Measurements from ENCODE around the gene RCSD1.
"Not testable (repeated sequence)": the region's sequence is repeated elsewhere in the genome, so short reads cannot be mapped to it uniquely, and the experiment has no call there.

The RCSD1 gene

GRCh38 chr1:167737169-167737568, 107.1 kb downstream of the RCSD1 start:
- no peak overlapping the region for H3K4me3 ChIP-seq (ENCODE audit: low read length)
- no peaks in the 10 kb centered on the region for H4K20me1 ChIP-seq (ENCODE audit: control insufficient read depth, insufficient read depth, low read depth, low read length)
- no peaks in the 10 kb centered on the region for H3K9me2 ChIP-seq (replicated peaks; ENCODE audit: control insufficient read depth, low read length)
- no peaks in the 10 kb centered on the region for H3K9me3 ChIP-seq (ENCODE audit: control insufficient read depth, insufficient read depth, low read length)
- no peak overlapping the region for H3K27ac ChIP-seq (ENCODE audit: low read depth, low read length)
- H3K4me1 ChIP-seq (ENCODE audit: control insufficient read depth, low read length) = no peaks in the 10 kb centered on the region
- TF ChIP-seq EZH2phosphoT487 (IDR thresholded peaks at IDR 0.05; ENCODE audit: borderline replicate concordance, low read length) (no peak), CTCF (IDR thresholded peaks at IDR 0.05; ENCODE audit: low read depth, low read length, poor library complexity, severe bottlenecking) (no peak)
- peaks cover 72% of the 10 kb centered on the region for H3K79me2 ChIP-seq (ENCODE audit: control insufficient read depth, low read length)
- H3F3A ChIP-seq (ENCODE audit: control insufficient read depth, insufficient read depth) = no peaks in the 10 kb centered on the region
- H3K27me3 ChIP-seq (ENCODE audit: control insufficient read depth, low read length) = no peaks in the 10 kb centered on the region
- no peaks in the 10 kb centered on the region; the same call in none of the 2 replicates for H3K36me3 ChIP-seq (ENCODE audit: control insufficient read depth, low read length)
- H3K4me2 ChIP-seq (ENCODE audit: low read length) = no peak overlapping the region

GRCh38 chr1:167738158-167738557, 108.1 kb downstream of the RCSD1 start:
- Histone ChIP-seq H3K4me1 (ENCODE audit: control insufficient read depth, low read length) (no peaks in the 10 kb centered on the region), H3F3A (ENCODE audit: control insufficient read depth, insufficient read depth) (no peaks in the 10 kb centered on the region), H3K4me2 (ENCODE audit: low read length) (no peak overlapping the region), H3K36me3 (ENCODE audit: control insufficient read depth, low read length) (no peaks in the 10 kb centered on the region; the same call in none of the 2 replicates), H3K9me2 (replicated peaks; ENCODE audit: control insufficient read depth, low read length) (no peaks in the 10 kb centered on the region), H3K9me3 (ENCODE audit: control insufficient read depth, insufficient read depth, low read length) (no peaks in the 10 kb centered on the region), H4K20me1 (ENCODE audit: control insufficient read depth, insufficient read depth, low read depth, low read length) (no peaks in the 10 kb centered on the region), H3K27me3 (ENCODE audit: control insufficient read depth, low read length) (no peaks in the 10 kb centered on the region), H3K27ac (ENCODE audit: low read depth, low read length) (no peak overlapping the region), H3K4me3 (ENCODE audit: low read length) (no peak overlapping the region), H3K79me2 (ENCODE audit: control insufficient read depth, low read length) (peaks cover 67% of the 10 kb centered on the region)
- no peak for TF ChIP-seq CTCF (IDR thresholded peaks at IDR 0.05; ENCODE audit: low read depth, low read length, poor library complexity, severe bottlenecking)
- TF ChIP-seq EZH2phosphoT487 (IDR thresholded peaks at IDR 0.05; ENCODE audit: borderline replicate concordance, low read length) = no peak

- no peak overlapping the region for H3K27ac ChIP-seq (ENCODE audit: low read depth, low read length)
- no peaks in the 10 kb centered on the region for H3K9me2 ChIP-seq (replicated peaks; ENCODE audit: control insufficient read depth, low read length)
- H3K36me3 ChIP-seq (ENCODE audit: control insufficient read depth, low read length) = no peaks in the 10 kb centered on the region; the same call in 1 of the 2 replicates
- no peaks in the 10 kb centered on the region for H3K9me3 ChIP-seq (ENCODE audit: control insufficient read depth, insufficient read depth, low read length)
- H4K20me1 ChIP-seq (ENCODE audit: control insufficient read depth, insufficient read depth, low read depth, low read length) = no peaks in the 10 kb centered on the region
- peaks cover 74% of the 10 kb centered on the region for H3K79me2 ChIP-seq (ENCODE audit: control insufficient read depth, low read length)
- no peaks in the 10 kb centered on the region for H3K27me3 ChIP-seq (ENCODE audit: control insufficient read depth, low read length)
- peaks cover 6% of the 10 kb centered on the region for H3K4me1 ChIP-seq (ENCODE audit: control insufficient read depth, low read length)
- no peaks in the 10 kb centered on the region for H3F3A ChIP-seq (ENCODE audit: control insufficient read depth, insufficient read depth)
- no peak overlapping the region for H3K4me3 ChIP-seq (ENCODE audit: low read length)
- H3K4me2 ChIP-seq (ENCODE audit: low read length) = no peak overlapping the region
- TF ChIP-seq EZH2phosphoT487 (IDR thresholded peaks at IDR 0.05; ENCODE audit: borderline replicate concordance, low read length) = no peak
- TF ChIP-seq CTCF (IDR thresholded peaks at IDR 0.05; ENCODE audit: low read depth, low read length, poor library complexity, severe bottlenecking) = no peak
Measured at GRCh38 chr1:167739752-167740151, 109.7 kb downstream of the RCSD1 start.

- not testable (repeated sequence) for H3K4me2 ChIP-seq (ENCODE audit: low read length); H3K27ac ChIP-seq (ENCODE audit: low read depth, low read length); H3K4me3 ChIP-seq (ENCODE audit: low read length); H3K9me3 ChIP-seq (ENCODE audit: control insufficient read depth, insufficient read depth, low read length); H3F3A ChIP-seq (ENCODE audit: control insufficient read depth, insufficient read depth); H3K9me2 ChIP-seq (replicated peaks; ENCODE audit: control insufficient read depth, low read length); H4K20me1 ChIP-seq (ENCODE audit: control insufficient read depth, insufficient read depth, low read depth, low read length); H3K36me3 ChIP-seq (ENCODE audit: control insufficient read depth, low read length); H3K27me3 ChIP-seq (ENCODE audit: control insufficient read depth, low read length)
- Histone ChIP-seq H3K79me2 (ENCODE audit: control insufficient read depth, low read length) (peaks cover 77% of the 10 kb centered on the region), H3K4me1 (ENCODE audit: control insufficient read depth, low read length) (peaks cover 19% of the 10 kb centered on the region)
Measured at GRCh38 chr1:167741103-167741502, 111.1 kb downstream of the RCSD1 start.

DNA sequence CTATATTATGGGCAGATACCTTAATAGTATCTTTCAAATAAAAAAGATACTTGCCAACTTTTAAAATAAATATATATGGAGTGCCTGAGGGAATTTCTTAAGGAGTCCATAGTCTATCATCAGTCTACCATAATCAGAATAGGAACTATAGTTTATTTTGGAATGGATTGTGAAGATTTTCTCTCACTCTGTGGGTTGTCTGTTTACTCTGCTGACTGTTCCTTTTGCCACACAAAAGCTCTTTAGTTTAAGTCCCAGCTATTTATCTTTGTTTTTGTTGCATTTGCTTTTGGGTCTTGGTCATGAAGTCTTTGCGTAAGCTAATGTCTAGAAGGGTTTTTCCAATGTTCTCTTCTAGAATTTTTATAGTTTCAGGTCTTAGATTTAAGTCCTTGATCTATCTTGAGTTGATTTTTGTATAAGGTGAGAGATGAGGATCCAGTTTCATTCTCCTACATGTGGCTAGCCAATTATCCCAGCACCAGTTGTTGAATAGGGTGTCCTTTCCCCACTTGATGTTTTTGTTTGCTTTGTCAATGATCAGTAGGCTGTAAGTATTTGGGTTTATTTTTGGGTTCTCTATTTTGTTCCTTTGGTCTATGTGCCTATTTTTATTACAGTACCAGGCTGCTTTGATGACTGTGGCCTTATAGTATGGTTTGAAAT, 112.5 kb downstream of the RCSD1 start:
- not testable (repeated sequence) for H4K20me1 ChIP-seq (ENCODE audit: control insufficient read depth, insufficient read depth, low read depth, low read length)
- peaks cover 34% of the 10 kb centered on the region for H3K4me1 ChIP-seq (ENCODE audit: control insufficient read depth, low read length)
- peaks cover 71% of the 10 kb centered on the region for H3K79me2 ChIP-seq (ENCODE audit: control insufficient read depth, low read length)

More for the DNA sequence above, 112.5 kb downstream of the RCSD1 start:
- H3K9me2 ChIP-seq (replicated peaks; ENCODE audit: control insufficient read depth, low read length); H3K36me3 ChIP-seq (ENCODE audit: control insufficient read depth, low read length); H3K4me2 ChIP-seq (ENCODE audit: low read length); H3K4me3 ChIP-seq (ENCODE audit: low read length); H3K27me3 ChIP-seq (ENCODE audit: control insufficient read depth, low read length); H3K9me3 ChIP-seq (ENCODE audit: control insufficient read depth, insufficient read depth, low read length); H3F3A ChIP-seq (ENCODE audit: control insufficient read depth, insufficient read depth); H3K27ac ChIP-seq (ENCODE audit: low read depth, low read length): not testable (repeated sequence)

Data from DOHH2 (cell line).